A549 (cell line): ENCODE measurements around the gene PAX8. TPM values are rescaled to one million over a fixed set of nuclear protein-coding genes. Genes with fewer than 3 reads are reported as not detected.

Experiments used
- ATAC-seq, 2 experiments: fragments of 200-7000 bp in 1 of 2; fragments of >200 bp in 1 of 2; cut with Nextera tagmentation in 1 of 2; cut with Tn5 transposase in 1 of 2; 3 replicates each; pipeline versions ENCODE4 v1.8.0 to v1.9.1; 2018 to 2020; ENCODE audit warnings: mild to moderate bottlenecking in 1 of 2, moderate library complexity in 1 of 2
- CTCF ChIA-PET: fragments of 300-600 bp; sonication (Branson Sonifier 250); formaldehyde crosslinking; extraction: SDS; loops from one replicate; lab custom pipeline; 2021; ENCODE audit warnings: antibody characterized with exemption, inconsistent platforms; lab: Yijun Ruan, JAX
- POLR2A ChIA-PET: fragments of 350-600 bp; formaldehyde crosslinking; extraction: SDS; loops from one replicate; lab custom pipeline; 2021; ENCODE audit warnings: antibody characterized with exemption, inconsistent platforms; lab: Yijun Ruan, JAX
- DNase-seq, 2 experiments: peaks; one replicate each; pipeline versions ENCODE4 v3.0.0 to v3.0.0-alpha.2; 2011 to 2016; ENCODE audit warnings: low read depth in 1 of 2, low spot score in 1 of 2
- FAIRE-seq: peaks from 2 replicates; lab custom pipeline; 2011; peaks lifted over from hg19 to GRCh38; lab: Jason Lieb, UNC
- H3K27ac ChIP-seq, 2 experiments: fragments of >200 bp; sonication (Bioruptor Twin); formaldehyde crosslinking; 3 replicates each; pipeline ENCODE4 v1.5.1; 2016 to 2017
- H3K4me1 ChIP-seq: fragments of >200 bp; sonication (Bioruptor Twin); formaldehyde crosslinking; 3 replicates; pipeline ENCODE4 v1.6.1; 2016
- H3K4me2 ChIP-seq: fragments of >200 bp; sonication (Bioruptor Twin); formaldehyde crosslinking; 3 replicates; pipeline ENCODE4 v1.6.1; 2016
- H3K4me3 ChIP-seq: fragments of >200 bp; sonication (Bioruptor Twin); formaldehyde crosslinking; 3 replicates; pipeline ENCODE4 v1.5.1; 2016
- H3K9me3 ChIP-seq: fragments of >200 bp; sonication (Bioruptor Twin); formaldehyde crosslinking; 3 replicates; pipeline ENCODE4 v1.6.1; 2016
- BCL3 ChIP-seq: fragments of >200 bp; sonication (Bioruptor Twin); formaldehyde crosslinking; IDR thresholded peaks from 3 replicates; pipeline ENCODE4 v1.6.1; 2016
- CBX2 ChIP-seq: fragments of 200-600 bp; sonication (generic); IDR thresholded peaks from 2 replicates; pipeline ENCODE4 v1.6.1; 2016; ENCODE audit warnings: low read depth, mild to moderate bottlenecking, borderline replicate concordance
- CEBPB ChIP-seq, 2 experiments: fragments of >200 bp in 1 of 2; sonication (Bioruptor Twin) in 1 of 2; formaldehyde crosslinking in 1 of 2; IDR thresholded peaks; 2 replicates each; pipeline ENCODE4 v1.6.1; 2012 to 2016
- CHD2 ChIP-seq: fragments of 150-350 bp; IDR thresholded peaks from 2 replicates; pipeline ENCODE4 v1.6.1; 2014; ENCODE audit warnings: low read length; ENCODE audit not compliant: partially characterized antibody
- CHD4 ChIP-seq: fragments of 200-600 bp; sonication (generic); IDR thresholded peaks from 2 replicates; pipeline ENCODE4 v1.6.1; 2016; ENCODE audit warnings: antibody characterized with exemption, mild to moderate bottlenecking, borderline replicate concordance
- CTCF ChIP-seq: fragments of >200 bp; sonication (Bioruptor Twin); formaldehyde crosslinking; IDR thresholded peaks from 3 replicates; pipeline ENCODE4 v1.5.1; 2016
- E2F6 ChIP-seq: IDR thresholded peaks from 2 replicates; pipeline ENCODE4 v1.6.1; 2012; ENCODE audit warnings: low read depth, borderline replicate concordance
- EP300 ChIP-seq, 2 experiments: fragments of >200 bp; sonication (Bioruptor Twin); formaldehyde crosslinking; IDR thresholded peaks; 2 replicates in 1 of 2; 3 replicates in 1 of 2; pipeline ENCODE4 v1.6.1; 2016 to 2017
- ESRRA ChIP-seq: fragments of 150-350 bp; IDR thresholded peaks from 2 replicates; pipeline ENCODE4 v1.6.1; 2014; ENCODE audit warnings: mild to moderate bottlenecking, low read length, borderline replicate concordance
- FOSB ChIP-seq: fragments of 250-450 bp; sonication (Bioruptor Pico); IDR thresholded peaks from 2 replicates; pipeline ENCODE4 v1.5.0; 2020; ENCODE audit warnings: mild to moderate bottlenecking, moderate library complexity
- FOSL2 ChIP-seq, 2 experiments: fragments of 450-650 bp in 1 of 2; fragments of >200 bp in 1 of 2; sonication (Bioruptor Twin) in 1 of 2; formaldehyde crosslinking; IDR thresholded peaks; 2 replicates each; pipeline versions ENCODE4 v1.5.0 to v1.6.1; 2016 to 2020; ENCODE audit warnings: mild to moderate bottlenecking in 1 of 2, moderate library complexity in 1 of 2
- GATA3 ChIP-seq: IDR thresholded peaks from 2 replicates; pipeline ENCODE4 v1.6.1; 2012; ENCODE audit warnings: borderline replicate concordance
- MAFK ChIP-seq: fragments of 450-650 bp; IDR thresholded peaks from 2 replicates; pipeline ENCODE4 v1.6.1; 2014; ENCODE audit not compliant: partially characterized antibody
- MAX ChIP-seq: IDR thresholded peaks from 2 replicates; pipeline ENCODE4 v1.6.1; 2012
- MYC ChIP-seq: IDR thresholded peaks from 2 replicates; pipeline ENCODE4 v1.6.1; 2012; ENCODE audit warnings: mild to moderate bottlenecking, inconsistent platforms, low read length, improper control_type of control experiment, borderline replicate concordance
- NPAS2 ChIP-seq: fragments of 250-450 bp; sonication (Bioruptor Pico); IDR thresholded peaks from 2 replicates; pipeline ENCODE4 v1.8.0; 2022; ENCODE audit warnings: mild to moderate bottlenecking, moderate library complexity, borderline replicate concordance
- NR3C1 ChIP-seq: fragments of >200 bp; sonication (Bioruptor Twin); formaldehyde crosslinking; IDR thresholded peaks from 3 replicates; pipeline ENCODE4 v1.6.1; 2017
- PBX3 ChIP-seq: IDR thresholded peaks from 2 replicates; pipeline ENCODE4 v1.6.1; 2012
- RAD21 ChIP-seq, 2 experiments: fragments of >200 bp in 1 of 2; sonication (Bioruptor Twin) in 1 of 2; formaldehyde crosslinking in 1 of 2; IDR thresholded peaks in 1 of 2; conservative IDR thresholded peaks in 1 of 2; 2 replicates in 1 of 2; 3 replicates in 1 of 2; pipeline ENCODE4 v1.6.1; 2012 to 2018; ENCODE audit warnings: inconsistent platforms in 1 of 2
- ZC3H11A ChIP-seq: fragments of 450-650 bp; IDR thresholded peaks from 2 replicates; pipeline ENCODE4 v1.6.1; 2014; ENCODE audit warnings: antibody characterized with exemption, mild to moderate bottlenecking
- WGBS: methylation state at CpG from one replicate; pipeline ENCODE4 v1.1.6; 2017; ENCODE audit errors: missing lambda C conversion rate; 5-methylcytosine and 5-hydroxymethylcytosine counted together
- polyA plus RNA-seq, 4 experiments: library from polyadenylated mRNA; depleted of rRNA in 3 of 4; stranded (reverse); fragments of >200 nt; fragmentation: RNase III in 1 of 4; extraction: RNeasy Plus Mini Kit Qiagen cat#74134 plus additional on column Dnase treatment in 1 of 4; gene quantifications; 2 replicates in 3 of 4; 3 replicates in 1 of 4; pipeline ENCODE4 v1.2.3, GENCODE V29; 2011 to 2017

PAX8 gene
- polyA plus RNA-seq, 2 of the 4 experiments (the other 2 are of a cell fraction): 0.71 to 0.81 TPM

GRCh38 chr2:113178069-113178746 is 100.5 kb downstream of the PAX8 start:
- Histone ChIP-seq H3K4me2 (no peak overlapping the region), H3K27ac (no peak overlapping the region), H3K9me3 (no peaks in the 10 kb centered on the region), H3K4me1 (no peaks in the 10 kb centered on the region), H3K4me3 (no peak overlapping the region)
- ChIA-PET POLR2A (no interaction called here), CTCF (no interaction called here)
- FAIRE-seq (no peak), ATAC-seq (no peak), DNase-seq (no peak)
- no peak for TF ChIP-seq GATA3
- TF ChIP-seq CHD4: no peak
- no peak for TF ChIP-seq BCL3
- TF ChIP-seq CEBPB (IDR thresholded peaks at IDR 0.05): no peak
- TF ChIP-seq FOSL2 (IDR thresholded peaks at IDR 0.05): no peak
- TF ChIP-seq FOSL2 (CRISPR knock-in tag; IDR thresholded peaks at IDR 0.05): no peak
- TF ChIP-seq CHD2: no peak
- TF ChIP-seq MYC: no peak
- 79% methylated on average over 11 of the region's 11 CpGs for WGBS

GRCh38 chr2:113176696-113177355 is 101.9 kb downstream of the PAX8 start:
- no peaks in the 10 kb centered on the region for H3K4me1 ChIP-seq
- TF ChIP-seq RAD21 (conservative IDR thresholded peaks at IDR 0.05 in 1 of 2, IDR thresholded peaks at IDR 0.05 in 1 of 2): no peak
- no peak for TF ChIP-seq NPAS2 (CRISPR knock-in tag)
- no peak for TF ChIP-seq MYC
- TF ChIP-seq CBX2: no peak
- no peak for TF ChIP-seq PBX3
- TF ChIP-seq CHD4: no peak
- TF ChIP-seq CTCF: no peak
- TF ChIP-seq CHD2: no peak
- ATAC-seq: no peak
- H3K9me3 ChIP-seq: no peaks in the 10 kb centered on the region
- CTCF ChIA-PET: no interaction called here
- H3K4me3 ChIP-seq: no peak overlapping the region
- no peak for DNase-seq
- no peak for FAIRE-seq
- WGBS: 88% methylated on average over 7 of the region's 7 CpGs
- H3K27ac ChIP-seq: no peak overlapping the region
- POLR2A ChIA-PET: no interaction called here
- no peak overlapping the region for H3K4me2 ChIP-seq

- Histone ChIP-seq H3K4me2 (no peak overlapping the region), H3K4me1 (no peaks in the 10 kb centered on the region), H3K27ac (no peak overlapping the region), H3K4me3 (no peak overlapping the region), H3K9me3 (no peaks in the 10 kb centered on the region)
- ChIA-PET POLR2A (no interaction called here), CTCF (interaction anchor here (0.9 to 6.3 kb wide), 5 partner anchors 7 to 214 kb away, joined by 3 to 41 read pairs (median 4); no protein-coding TSS in a partner anchor)
- no peak for FAIRE-seq
- TF ChIP-seq MAX (no peak), EP300 (IDR thresholded peaks at IDR 0.05) (no peak), ZC3H11A (no peak), BCL3 (no peak), MAFK (no peak), NR3C1 (no peak), E2F6 (no peak), ESRRA (no peak), FOSB (no peak), PBX3 (no peak), CBX2 (no peak)
- DNase-seq: no peak
- no peak for ATAC-seq
- WGBS: 69% methylated on average over 11 of the region's 11 CpGs
These were observed 102.7 kb downstream of the PAX8 start for GRCh38 chr2:113175736-113176695.
